HUES6 (cell line): ENCODE measurements around the gene FREM1.

Experiments used
- H3K27ac ChIP-seq: 2 replicates; pipeline ENCODE4 v1.7.0; 2013; ENCODE audit warnings: low read depth, mild to moderate bottlenecking, low read length, inconsistent platforms
- H3K27me3 ChIP-seq: 2 replicates; pipeline ENCODE4 v1.6.1; 2013; ENCODE audit warnings: low read length; ENCODE audit not compliant: control insufficient read depth, insufficient read depth
- H3K36me3 ChIP-seq: 2 replicates; pipeline ENCODE4 v1.6.1; 2013; ENCODE audit warnings: low read length; ENCODE audit not compliant: control insufficient read depth, insufficient read depth
- H3K4me1 ChIP-seq: 2 replicates; pipeline ENCODE4 v1.6.1; 2013; ENCODE audit warnings: low read length; ENCODE audit not compliant: control insufficient read depth, insufficient read depth
- H3K4me3 ChIP-seq: 2 replicates; pipeline ENCODE4 v1.5.1; 2013; ENCODE audit warnings: low read depth, low read length
- H3K9ac ChIP-seq: one replicate; pipeline ENCODE4 v1.6.1; 2013; ENCODE audit warnings: mild to moderate bottlenecking, low read length
- H3K9me3 ChIP-seq: 2 replicates; pipeline ENCODE4 v1.6.1; 2013; ENCODE audit warnings: low read depth, low read length; ENCODE audit not compliant: control insufficient read depth, insufficient read depth

The FREM1 gene

DNA sequence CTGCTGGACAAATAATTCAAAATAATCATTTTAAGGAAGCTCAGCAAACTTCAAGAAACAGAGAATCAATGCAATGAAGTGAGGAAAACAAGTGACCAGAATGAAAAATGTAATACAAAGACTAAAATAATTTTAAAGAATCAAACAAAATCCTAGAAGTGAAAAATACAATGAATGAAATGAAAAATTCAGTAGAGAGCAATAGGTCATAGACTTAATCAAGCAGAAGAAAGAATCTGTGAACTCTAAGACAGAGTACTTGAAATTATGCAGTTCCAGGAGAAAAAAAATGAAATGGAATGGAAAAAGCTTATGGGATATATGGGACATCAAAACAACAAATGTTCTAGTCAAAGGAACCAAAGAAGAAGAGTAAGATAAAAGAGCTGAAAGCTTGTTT, 205.1 kb downstream of the FREM1 start:
- Histone ChIP-seq H3K36me3 (peaks cover 12% of the 10 kb centered on the region; the same call in 1 of the 2 replicates), H3K4me3 (no peak overlapping the region), H3K9me3 (peaks cover under 1% of the 10 kb centered on the region; the same call in 1 of the 2 replicates), H3K4me1 (no peaks in the 10 kb centered on the region), H3K27me3 (no peaks in the 10 kb centered on the region), H3K9ac (no peak overlapping the region), H3K27ac (no peak overlapping the region)

DNA sequence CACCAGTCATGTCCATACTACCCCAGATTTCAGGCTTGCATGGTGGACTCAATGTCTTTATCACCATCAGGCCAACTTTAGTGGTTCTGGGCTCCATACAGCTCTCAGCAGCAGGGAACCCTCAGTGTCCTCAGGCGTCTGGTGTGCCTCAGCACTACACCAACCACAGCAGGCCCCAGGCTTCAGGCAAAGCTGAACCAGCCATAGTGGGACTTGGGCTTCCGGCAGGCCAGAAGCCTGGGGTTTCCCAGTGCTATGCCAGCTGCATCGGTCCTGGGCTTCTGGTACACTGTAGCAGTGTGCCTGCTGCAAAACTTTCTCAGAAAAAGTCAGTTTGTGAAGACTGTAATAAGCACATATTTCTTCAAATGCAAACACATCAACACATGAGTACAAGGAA, 205.9 kb downstream of the FREM1 start:
- Histone ChIP-seq H3K9ac (no peak overlapping the region), H3K27me3 (no peaks in the 10 kb centered on the region; the same call in 1 of the 2 replicates), H3K9me3 (no peaks in the 10 kb centered on the region; the same call in 1 of the 2 replicates), H3K36me3 (peaks cover 11% of the 10 kb centered on the region; the same call in 1 of the 2 replicates), H3K4me1 (no peaks in the 10 kb centered on the region), H3K4me3 (no peak overlapping the region), H3K27ac (no peak overlapping the region)

DNA sequence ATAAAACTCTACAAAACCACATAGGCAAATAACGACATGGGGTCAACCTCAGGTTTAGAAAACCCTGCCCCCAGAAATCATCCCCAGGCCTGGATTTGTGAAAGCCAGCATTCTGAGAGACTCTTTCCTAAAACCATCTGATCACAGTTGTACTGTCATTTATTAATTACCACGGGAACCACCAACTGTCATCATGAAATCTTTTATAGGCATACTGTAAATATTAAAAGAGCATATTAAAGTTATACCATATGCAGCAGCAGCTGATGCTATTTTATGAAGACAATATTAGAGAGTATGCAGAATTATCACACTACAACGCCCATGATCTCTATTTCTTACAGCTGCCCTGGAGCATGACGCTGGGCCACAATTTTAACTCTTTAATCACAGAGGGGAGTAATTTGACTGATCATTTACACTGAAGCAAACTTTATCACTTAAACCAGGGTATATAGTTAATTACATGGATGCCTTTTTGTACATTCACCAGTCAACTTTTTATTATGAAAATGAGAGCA, 208.0 kb downstream of the FREM1 start:
- Histone ChIP-seq H3K4me1 (no peaks in the 10 kb centered on the region), H3K9ac (no peak overlapping the region), H3K27me3 (peaks cover under 1% of the 10 kb centered on the region; the same call in 1 of the 2 replicates), H3K9me3 (no peaks in the 10 kb centered on the region), H3K27ac (no peak overlapping the region), H3K4me3 (no peak overlapping the region), H3K36me3 (0 out of 2 replicates have a peak, but pooled peaks cover 2% of the 10 kb centered on the region)

DNA sequence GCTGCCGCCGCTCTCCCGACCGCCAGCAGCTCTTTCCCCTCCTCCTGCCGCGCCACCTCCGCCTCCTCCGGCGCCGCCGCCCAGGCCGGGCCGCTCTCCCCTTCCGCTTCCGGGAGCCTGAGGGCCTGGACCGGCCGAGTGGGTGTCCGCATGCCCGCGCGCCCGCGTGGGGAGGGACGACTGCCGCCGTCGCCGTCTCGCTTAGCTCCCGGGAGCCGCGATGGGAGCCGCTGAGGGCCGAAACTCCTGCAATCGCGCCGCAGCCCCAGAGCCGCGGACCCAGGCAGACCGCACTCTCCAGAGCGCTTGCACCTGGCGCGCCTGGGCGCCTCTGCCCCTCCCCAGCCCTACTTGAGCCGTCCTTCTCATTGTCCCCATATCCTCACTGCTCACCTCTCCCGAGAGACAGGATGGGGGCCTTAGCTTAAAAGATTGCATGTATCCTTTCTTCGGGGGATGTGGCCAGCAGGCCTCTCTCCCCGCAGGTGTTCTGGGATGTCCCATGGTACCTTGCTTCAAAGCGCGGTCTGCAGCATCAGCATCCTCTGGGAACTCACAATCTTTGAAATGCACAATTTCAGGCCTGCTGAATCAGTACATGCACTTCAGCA, 216.9 kb downstream of the FREM1 start, which contains the start of gene ZDHHC21:
Gene ZDHHC21, minus strand, starts transcription at position 182 of the 611 bp plus-strand sequence. CDS start 19,092 bp downstream, outside the sequence.
- H3K4me3 ChIP-seq = peak within 1 kb of the TSS; percentile 76
- peaks cover 15% of the 10 kb centered on the region for H3K36me3 ChIP-seq
- peaks cover 24% of the 10 kb centered on the region; the same call in 1 of the 2 replicates for H3K27me3 ChIP-seq
- H3K9me3 ChIP-seq = no peaks in the 10 kb centered on the region
- peak within 1 kb of the TSS; percentile 75 for H3K9ac ChIP-seq
- H3K4me1 ChIP-seq = peaks cover 5% of the 10 kb centered on the region
- H3K27ac ChIP-seq = no peak within 1 kb of the TSS

- Histone ChIP-seq H3K4me1 (peaks cover 5% of the 10 kb centered on the region), H3K9me3 (no peaks in the 10 kb centered on the region), H3K27me3 (peaks cover 24% of the 10 kb centered on the region; the same call in 1 of the 2 replicates), H3K4me3 (peak overlapping the region; percentile 76), H3K9ac (peak overlapping the region; percentile 75), H3K36me3 (peaks cover 19% of the 10 kb centered on the region), H3K27ac (no peak overlapping the region)
Measured at GRCh38 chr9:14692470-14693250, 217.6 kb downstream of the FREM1 start.

- Histone ChIP-seq H3K27ac (no peak overlapping the region), H3K27me3 (peaks cover 16% of the 10 kb centered on the region; the same call in 1 of the 2 replicates), H3K9me3 (no peaks in the 10 kb centered on the region), H3K4me1 (peaks cover 5% of the 10 kb centered on the region), H3K4me3 (no peak overlapping the region), H3K36me3 (peaks cover 30% of the 10 kb centered on the region), H3K9ac (no peak overlapping the region)
Measured at GRCh38 chr9:14690948-14691730, 219.1 kb downstream of the FREM1 start.

DNA sequence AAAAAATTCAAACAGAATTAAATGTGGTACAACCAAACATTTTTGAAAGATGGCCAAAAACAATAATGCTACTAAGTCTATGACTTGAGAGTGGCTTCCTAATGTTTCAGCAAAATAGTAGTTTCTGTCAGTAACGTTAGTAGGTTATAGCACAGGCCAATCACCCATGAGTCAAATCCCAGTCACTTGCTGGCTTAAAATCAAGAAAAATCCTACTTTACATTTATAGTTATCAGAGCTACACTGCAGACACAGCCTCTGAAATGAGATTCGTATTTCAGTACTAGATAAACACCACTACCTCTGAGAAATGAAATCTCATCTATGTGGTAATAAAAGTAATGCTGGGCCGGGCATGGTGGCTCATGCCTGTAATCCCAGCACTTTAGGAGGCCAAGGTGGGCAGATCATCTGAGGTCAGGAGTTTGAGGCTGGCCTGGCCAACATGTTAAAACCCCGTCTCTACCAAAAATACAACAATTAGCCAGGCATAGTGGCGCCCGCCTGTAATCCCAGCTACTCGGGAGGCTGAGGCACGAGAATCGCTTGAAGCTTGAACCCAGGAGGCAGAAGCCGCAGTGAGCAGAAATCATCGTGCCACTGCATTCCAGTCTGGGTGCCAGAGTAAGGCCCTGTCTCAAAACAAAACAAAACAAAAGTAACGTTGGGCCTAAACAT, 223.0 kb downstream of the FREM1 start:
- H3K27me3 ChIP-seq = no peaks in the 10 kb centered on the region; the same call in 1 of the 2 replicates
- H3K4me3 ChIP-seq = no peak overlapping the region
- peaks cover 30% of the 10 kb centered on the region for H3K36me3 ChIP-seq
- H3K9ac ChIP-seq = no peak overlapping the region
- peaks cover under 1% of the 10 kb centered on the region; the same call in 1 of the 2 replicates for H3K4me1 ChIP-seq
- H3K9me3 ChIP-seq = no peaks in the 10 kb centered on the region
- no peak overlapping the region for H3K27ac ChIP-seq

GRCh38 chr9:14686168-14686567, 224.1 kb downstream of the FREM1 start:
- no peak overlapping the region for H3K27ac ChIP-seq
- no peaks in the 10 kb centered on the region for H3K27me3 ChIP-seq
- no peak overlapping the region for H3K9ac ChIP-seq
- no peaks in the 10 kb centered on the region for H3K9me3 ChIP-seq
- H3K36me3 ChIP-seq = peaks cover 33% of the 10 kb centered on the region
- no peaks in the 10 kb centered on the region for H3K4me1 ChIP-seq
- no peak overlapping the region for H3K4me3 ChIP-seq
